GM18511 (cell line): ENCODE data around the gene CELF2.

ENCODE experiments used
- ATAC-seq: cut with Tn5 transposase; IDR thresholded peaks from one replicate; pipeline ENCODE4 v1.9.1; 2021; ENCODE audit warnings: mild to moderate bottlenecking, moderate library complexity; ENCODE audit not compliant: unreplicated experiment

CELF2 gene

DNA sequence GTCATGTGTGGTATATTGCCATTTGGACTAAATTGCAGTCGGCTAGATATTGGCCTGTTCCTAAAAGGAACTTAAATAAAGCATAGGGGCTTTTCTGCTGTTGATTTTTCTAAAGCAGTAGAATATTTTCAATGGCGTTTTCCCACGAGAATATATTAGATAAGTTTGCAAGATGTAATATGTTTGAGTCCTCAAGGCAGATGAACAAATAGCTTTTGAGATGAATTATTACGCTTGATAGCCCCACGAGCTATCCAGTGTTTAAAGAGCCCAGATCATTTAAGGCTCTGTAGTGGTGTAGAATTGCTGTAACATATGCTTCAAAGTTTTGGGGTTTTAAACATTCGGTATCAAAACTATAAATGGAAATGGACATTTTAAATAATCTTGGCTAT, 2.9 kb downstream of the CELF2 start:
- no peak for ATAC-seq

- ATAC-seq: no peak
Observed at GRCh38 chr10:11022213-11022612, 4.5 kb downstream of the CELF2 start.

DNA sequence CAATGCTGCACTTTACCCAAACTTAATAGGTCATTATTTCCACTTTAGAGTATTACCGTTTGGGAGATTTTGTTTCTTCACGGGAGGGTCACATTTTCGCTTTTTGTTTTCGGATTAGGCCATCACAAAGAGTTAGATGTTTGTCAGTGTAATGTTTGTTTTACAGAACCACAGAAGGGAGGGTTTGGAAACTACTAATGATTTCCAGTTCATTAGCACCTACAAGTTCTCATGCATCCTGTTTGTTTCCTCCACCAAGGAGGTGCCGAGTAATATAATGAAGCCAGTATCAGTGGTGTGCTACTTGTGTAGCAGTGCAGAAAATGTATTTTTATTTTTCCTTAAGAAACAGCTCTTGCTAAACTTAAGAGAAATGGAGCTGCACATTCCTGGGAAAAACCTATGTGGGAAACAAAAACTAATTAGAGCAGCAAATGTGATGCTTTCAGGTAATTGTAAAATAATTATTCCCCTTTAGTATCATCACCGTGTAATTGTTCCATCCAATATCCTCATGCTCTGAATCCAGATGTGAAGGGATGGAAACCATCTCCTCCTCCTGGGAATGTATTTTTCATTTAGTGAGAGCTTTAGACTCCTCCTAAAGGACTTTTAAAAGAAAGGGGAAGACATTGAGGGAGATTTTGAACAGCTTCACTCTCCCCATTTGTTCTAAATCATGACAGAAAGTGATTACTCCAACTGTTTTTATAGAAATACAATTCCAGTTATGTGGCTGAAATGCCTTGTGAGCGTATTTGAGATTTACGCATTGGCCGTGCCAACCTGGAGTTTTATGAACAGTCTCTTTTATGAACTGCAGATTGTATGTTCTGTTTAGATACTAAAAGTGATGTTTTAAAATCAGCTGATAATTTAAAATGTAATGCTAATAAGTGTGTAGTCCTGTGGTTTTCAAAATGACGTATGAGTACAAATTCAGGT, 5.6 kb downstream of the CELF2 start:
- no peak for ATAC-seq

DNA sequence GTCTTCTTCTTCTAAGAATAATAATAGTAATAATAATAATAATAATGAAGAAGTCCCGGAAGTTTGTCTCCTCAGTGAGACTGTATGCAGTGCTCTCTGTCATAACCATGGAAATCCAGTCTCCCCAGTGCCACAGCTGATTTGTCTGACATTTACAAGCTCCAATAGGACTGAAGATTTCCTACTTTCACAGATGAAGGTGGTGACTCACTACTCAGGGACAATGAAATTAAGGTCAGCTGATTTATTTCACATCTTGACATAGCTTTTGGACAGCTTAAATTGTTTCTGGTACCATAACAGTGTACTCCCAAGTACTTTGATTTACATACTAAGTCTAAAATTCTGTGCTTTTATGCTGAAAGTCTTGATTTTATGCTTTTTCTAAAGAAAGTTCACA, 6.9 kb downstream of the CELF2 start:
- no peak for ATAC-seq

- ATAC-seq: no peak
Observed at GRCh38 chr10:11025978-11026377, 8.3 kb downstream of the CELF2 start.

DNA sequence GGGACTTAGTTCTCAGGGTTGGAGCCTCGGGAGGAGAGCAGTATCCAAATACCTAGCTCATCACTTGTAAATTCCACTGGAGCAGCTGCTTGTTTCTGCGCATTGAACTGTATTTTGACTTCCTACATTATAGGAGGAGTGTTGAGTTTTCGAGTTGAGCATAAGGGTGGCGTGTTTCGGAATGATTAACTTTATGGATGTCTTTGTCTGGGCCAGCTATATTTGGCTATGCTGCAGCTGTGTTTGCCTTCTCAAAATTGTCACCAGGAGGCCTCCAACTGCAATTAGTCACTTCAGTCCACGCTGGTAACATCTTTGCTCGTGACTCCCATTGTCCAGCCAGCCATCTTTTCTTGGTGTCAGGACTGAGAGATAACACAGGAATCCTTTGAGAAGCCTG, 9.1 kb downstream of the CELF2 start:
- ATAC-seq: no peak

GRCh38 chr10:11034762-11035161, 17.1 kb downstream of the CELF2 start:
- ATAC-seq: no peak

DNA sequence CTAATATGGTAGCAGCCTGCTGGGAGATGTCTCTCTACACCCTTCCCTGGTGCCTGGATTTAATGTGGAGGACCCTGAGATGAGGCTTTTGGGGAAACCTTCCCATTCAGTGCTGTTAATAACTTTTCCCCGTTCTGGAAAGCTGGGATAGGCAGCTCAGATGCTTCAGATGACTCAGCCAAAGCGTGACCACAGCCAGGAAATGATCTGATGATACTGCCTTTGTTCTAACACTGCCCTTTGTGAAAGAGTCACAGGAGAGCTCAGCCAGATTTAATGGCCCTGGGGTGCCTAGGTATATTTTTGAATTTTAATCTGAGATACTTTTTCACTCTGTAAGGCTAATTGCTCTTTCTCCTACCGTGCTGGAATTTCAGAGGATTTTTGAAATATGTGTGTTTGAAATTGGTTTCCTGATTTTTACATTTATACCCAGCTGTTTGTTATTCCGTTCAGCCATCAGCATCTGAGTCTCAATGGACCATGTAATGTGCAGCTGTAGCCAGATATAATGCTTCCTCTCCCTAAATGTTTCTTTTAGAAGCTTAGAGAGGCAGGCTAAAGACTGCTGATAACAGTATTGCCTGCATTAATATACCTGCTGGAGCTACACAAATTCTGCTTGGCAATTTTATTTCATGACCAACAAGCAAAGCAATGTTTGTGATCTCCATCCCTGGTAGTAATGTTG, 17.8 kb downstream of the CELF2 start:
- ATAC-seq: no peak

GRCh38 chr10:11036424-11037011, 18.8 kb downstream of the CELF2 start:
- no peak for ATAC-seq

GRCh38 chr10:11037991-11038390, 20.3 kb downstream of the CELF2 start:
- no peak for ATAC-seq

- ATAC-seq: no peak
Observed at GRCh38 chr10:11042357-11042756, 24.7 kb downstream of the CELF2 start.

DNA sequence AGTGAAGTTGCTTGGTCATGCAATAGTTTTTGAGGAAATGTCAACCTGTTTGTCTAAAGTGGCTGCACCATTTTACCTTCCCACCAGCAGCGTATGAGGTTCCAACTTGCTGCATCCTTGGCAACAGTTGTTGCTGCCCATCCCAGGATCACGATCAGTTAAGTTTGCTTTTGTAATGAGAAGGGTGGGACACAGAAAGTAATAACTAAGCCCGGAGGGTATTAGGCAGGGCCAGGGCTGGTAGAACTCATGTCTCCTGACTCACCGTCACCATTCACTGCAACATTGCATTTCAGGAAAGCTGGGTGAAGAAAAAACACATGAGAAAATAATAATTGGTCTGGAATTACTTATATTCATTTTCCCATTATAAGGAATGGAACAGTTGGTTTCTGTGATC, 25.4 kb downstream of the CELF2 start:
- no peak for ATAC-seq

GRCh38 chr10:11043446-11044127, 25.9 kb downstream of the CELF2 start:
- ATAC-seq: no peak

- no peak for ATAC-seq
Observed at GRCh38 chr10:11045487-11045886, 27.8 kb downstream of the CELF2 start.

DNA sequence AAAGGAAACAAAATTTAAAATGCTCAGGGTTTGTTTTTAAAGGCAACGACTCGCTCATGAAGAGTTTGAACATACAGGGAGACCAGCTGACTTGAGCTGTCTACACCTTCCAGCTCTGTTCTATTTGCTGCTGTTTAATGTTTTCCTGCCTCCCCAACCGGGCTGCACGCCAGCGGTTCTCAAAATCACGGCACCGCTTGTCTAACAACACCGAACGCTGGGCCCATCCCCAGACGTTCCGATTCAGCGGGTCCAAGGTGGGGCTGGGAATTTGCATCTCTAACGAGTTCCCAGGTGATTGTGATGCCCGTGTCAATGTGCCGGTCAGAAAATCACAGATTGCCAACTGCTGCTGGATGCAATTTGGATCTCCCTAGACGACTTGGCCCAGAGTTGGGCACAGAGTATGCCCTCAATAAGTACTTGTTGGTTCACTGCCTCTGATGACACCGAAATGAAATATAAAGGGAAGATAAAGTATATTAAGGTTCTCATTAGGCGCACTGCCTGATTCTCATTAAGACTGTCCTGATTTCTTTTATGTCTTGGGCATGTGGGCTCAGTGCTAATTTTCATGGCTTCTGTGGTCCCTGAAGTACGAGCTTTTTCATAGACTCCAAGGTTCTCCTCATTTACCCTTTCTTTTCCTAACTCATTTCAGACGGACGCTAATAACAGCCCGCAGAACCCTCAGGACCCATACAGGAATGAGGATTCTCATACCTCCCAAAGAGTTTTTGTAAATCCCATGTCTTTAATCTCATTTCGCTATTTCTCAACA, 28.5 kb downstream of the CELF2 start:
- ATAC-seq: no peak

DNA sequence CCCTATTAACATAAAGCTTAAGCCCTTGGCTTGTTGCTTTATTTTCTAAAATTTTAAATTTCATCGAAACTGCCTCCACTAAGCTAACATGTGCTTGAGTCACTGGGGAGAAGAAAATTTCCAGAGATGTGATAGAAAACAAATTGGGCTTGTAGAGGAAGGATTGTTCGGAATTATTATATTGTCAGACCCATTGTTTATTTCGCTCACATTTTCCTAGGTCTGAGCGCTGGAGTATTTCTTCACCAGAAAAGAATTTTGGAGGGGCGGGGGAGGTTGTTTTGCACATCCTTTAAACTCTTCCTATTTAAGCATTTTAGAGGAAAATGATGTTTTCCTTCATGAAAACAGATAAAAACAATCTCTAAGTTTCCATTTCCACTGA, 29.1 kb downstream of the CELF2 start:
- no peak for ATAC-seq

DNA sequence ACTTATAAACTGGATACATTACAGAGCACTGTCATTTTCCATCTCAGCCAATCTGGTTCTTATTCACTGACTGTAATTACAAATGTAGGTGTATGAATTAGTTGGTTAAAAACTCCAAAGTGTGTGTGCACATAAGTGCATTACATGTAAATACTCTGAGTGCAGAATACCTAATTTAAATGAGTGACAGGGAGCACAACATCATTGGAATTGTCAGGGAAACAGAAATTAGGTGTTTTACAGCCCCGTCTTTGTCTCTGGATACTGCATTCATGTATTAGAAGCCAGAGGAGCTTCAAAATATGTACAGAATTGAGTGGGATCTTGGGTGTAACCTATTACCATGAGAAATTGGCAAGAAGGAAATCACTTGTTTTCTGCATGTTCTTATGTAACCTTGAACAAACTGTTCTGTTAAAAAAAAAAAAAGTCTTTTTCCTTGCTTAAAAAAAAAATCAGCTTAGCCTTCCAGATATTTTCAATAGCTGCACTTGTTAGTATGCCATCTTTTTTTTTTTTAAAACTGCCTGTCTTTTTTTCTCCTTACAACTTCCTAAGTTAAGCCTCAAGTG, 31.1 kb downstream of the CELF2 start:
- ATAC-seq: no peak

GRCh38 chr10:11049806-11050205, 32.1 kb downstream of the CELF2 start:
- ATAC-seq: no peak

DNA sequence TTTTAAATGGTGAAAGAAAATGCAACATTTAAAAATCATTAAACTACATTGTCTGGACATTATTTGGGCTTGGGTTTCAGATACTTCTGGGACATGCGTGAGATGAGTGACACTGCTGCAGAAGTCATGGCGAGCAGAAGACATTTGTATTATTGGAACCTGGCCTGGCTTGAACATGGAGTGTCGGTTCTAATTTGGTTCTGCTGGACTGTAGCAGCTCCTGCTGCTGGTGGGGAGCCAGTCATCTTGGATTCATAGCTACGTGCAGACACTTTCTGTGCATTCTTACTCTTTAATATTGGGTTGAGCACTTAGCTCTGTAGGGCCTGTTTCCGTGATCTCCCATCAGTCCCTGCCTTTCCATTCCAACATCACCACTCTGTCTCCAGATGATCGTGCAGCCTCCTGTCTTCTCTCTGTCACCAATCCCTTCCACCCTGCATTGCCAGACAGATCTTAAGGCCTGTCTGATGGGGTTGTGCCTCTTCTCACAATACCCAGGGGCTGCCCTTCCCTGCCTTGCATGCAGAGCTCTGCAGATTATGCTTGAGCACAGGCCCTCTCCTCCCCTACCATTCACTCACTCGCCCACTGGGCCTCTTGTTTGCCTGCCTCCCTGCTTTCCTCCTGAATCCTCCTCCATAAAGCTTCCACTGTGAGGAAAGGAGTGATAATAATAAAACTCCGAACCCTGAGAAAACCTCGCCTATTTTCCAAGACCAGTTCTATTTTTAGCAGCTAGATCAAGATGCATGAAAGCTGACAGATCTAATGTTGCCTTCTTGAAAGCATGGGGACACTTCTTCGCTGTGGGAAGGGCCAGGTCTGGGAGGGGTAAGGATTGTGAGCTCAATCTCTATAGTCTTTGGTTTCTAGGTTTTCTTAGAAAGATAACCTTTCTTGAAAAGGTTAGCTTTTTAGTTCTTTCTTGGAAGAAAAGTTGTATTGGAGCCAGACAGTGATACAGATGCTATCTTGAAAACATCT, 32.9 kb downstream of the CELF2 start:
- no peak for ATAC-seq
